GM21526 (cell line): Measurements from ENCODE around the gene ACER3.
A peak's percentile ranks its signal among the peaks of the same experiment; 100 is the strongest.
"Not testable (repeated sequence)": the region's sequence is repeated elsewhere in the genome, so short reads cannot be mapped to it uniquely, and the experiment has no call there.

Source experiments
- ATAC-seq: cut with Tn5 transposase; IDR thresholded peaks from one replicate; pipeline ENCODE4 v1.9.1; 2021; ENCODE audit warnings: moderate library complexity; ENCODE audit not compliant: unreplicated experiment, low FRiP score

ACER3 gene

GRCh38 chr11:76860539-76861475, at the start of gene ACER3:
Gene ACER3 (plus strand): TSS chr11:76860918. CDS start chr11:76860977, 59 bp downstream.
- peak; percentile 93 for ATAC-seq

GRCh38 chr11:76811259-76811658, 49.5 kb upstream of the ACER3 start:
- ATAC-seq = no peak

GRCh38 chr11:76814414-76814813, 46.3 kb upstream of the ACER3 start:
- ATAC-seq = no peak

DNA sequence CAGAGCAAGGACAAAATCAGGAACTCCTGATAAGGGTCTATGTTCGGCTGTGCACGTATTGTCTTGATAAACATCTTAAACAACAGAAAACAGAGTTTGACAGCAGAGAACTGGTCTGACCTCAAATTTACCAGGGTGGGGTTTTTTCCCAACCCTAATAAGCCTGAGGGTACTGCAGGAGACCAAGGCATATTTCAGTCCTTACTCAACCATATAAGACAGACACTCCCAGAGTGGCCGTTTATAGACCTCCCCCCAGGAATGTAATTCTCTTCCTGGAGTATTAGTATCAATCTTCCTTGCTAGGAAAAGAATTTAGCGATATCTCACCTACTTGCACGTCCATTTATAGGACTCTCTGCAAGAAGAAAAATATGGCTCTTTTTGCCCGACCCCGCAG, 45.0 kb upstream of the ACER3 start:
- not testable (repeated sequence) for ATAC-seq

DNA sequence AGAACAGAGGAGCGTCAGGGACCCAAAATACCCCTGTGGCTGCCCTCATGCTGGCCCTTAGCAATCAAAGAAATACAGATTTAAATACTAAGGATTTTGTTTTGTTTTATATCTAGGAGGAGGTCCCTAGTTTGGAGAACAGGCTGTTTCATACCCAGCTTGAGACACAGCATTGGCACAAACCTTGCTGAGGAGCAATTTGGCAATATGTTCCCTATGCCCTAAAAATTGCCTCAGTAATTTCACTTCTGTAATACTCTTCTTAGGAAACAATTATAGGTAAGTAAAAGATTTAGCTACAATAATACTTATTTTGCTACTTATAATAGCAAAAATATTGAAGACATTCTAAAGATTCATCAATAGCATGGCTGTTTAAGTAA, 40.5 kb upstream of the ACER3 start:
- ATAC-seq = no peak

GRCh38 chr11:76821396-76821795, 39.3 kb upstream of the ACER3 start:
- ATAC-seq = not testable (repeated sequence)

GRCh38 chr11:76822406-76822805, 38.3 kb upstream of the ACER3 start:
- no peak for ATAC-seq

DNA sequence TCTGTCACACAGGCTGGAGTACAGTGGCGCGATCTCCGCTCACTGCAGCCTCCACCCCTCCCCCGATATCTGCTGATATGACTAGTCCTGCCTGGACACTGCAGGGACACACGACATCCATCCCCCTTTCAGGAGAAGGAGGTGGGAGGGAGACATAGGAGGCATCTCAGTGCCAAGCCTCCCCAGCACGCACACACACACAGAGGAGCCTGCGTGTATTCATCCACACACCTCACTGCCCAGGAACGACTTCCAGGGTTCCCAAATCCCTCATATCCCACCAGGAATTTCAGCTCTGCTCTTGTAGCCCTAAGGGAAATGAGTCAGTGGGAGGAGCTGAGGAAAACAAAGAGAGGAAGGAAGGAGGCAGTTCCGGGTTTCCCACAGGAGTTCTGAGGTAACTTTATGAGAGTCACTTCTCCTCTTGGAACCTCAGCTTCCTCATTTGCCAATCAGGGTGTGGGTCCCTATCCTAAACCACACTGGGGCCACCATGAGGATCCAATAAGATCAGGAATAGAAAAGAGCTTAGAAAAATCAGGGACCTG, 37.2 kb upstream of the ACER3 start:
- no peak for ATAC-seq

DNA sequence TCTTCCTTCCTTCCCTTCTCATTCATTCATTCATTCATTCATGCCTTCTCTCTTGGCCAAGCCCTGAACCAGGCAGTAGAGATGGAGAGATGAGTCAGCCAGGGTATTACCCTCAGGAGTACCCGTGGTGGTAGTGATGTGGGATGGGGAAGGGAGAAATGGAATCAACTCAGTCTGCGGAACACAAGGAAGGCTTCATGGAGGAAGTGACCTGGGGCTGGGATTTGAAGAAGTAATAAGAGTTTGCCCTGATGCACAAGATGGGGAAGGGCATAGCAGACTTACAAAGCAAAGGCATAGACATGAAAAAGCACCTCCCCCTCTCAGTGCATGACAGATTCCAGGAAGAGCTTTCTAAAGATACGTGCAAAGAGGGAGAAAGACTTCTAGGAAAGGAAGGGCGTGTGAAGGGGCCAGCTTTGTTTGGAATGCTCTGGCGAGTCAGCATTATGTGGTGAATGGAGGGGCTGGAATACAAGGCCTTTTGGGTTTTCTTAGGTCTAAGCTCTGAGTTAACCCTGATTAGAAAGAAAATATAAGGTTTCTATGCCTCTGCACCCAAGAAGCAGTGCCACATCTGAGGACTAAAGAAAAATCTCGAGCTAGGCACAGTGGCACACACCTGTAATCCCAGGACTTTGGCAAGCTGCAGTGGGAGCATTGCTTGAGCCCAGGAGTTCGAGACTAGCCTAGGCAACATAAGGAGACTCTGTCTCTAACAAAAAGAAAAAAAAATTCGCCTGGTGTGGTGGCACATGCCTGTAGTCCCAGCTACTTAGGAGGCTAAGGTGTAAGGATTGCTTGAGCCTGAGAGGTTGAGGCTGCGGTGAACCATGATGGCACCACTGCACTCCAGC, 36.4 kb upstream of the ACER3 start:
- ATAC-seq = no peak

DNA sequence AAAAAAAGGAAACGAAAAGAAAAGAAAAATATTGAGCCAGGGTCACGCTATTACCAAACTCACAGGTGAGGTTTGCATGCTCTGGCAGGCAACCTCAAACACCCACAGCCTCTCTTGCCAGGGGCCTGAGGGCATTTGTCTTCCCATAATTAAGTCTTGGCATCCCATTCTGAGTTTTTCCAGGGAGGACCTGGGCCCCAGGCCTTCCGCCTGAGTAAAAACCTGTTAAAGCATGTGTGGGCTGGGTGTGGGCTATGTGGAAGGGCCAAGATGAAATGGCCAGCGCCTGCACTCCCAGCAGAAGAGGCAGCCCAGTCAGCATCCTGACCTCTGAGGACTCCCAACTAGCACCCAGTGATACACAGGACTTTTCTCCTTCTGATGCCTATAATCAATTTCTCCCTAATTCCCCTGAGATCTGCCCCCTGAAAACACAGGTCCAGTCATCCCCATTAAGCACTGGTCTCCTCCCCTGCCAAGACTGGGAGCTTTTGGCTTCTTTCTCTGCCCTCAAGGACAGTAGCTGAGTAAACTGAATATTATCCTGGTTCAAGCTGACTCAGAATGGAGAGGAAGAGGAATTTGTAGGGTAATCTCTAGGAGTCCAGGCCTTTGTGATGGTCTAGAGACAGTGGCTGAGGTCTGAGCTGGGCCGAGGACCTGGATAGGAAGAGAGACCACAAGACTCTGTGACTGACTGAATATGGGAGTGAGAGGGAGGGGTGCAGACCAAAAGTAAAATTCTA, 35.6 kb upstream of the ACER3 start:
- ATAC-seq = no peak

DNA sequence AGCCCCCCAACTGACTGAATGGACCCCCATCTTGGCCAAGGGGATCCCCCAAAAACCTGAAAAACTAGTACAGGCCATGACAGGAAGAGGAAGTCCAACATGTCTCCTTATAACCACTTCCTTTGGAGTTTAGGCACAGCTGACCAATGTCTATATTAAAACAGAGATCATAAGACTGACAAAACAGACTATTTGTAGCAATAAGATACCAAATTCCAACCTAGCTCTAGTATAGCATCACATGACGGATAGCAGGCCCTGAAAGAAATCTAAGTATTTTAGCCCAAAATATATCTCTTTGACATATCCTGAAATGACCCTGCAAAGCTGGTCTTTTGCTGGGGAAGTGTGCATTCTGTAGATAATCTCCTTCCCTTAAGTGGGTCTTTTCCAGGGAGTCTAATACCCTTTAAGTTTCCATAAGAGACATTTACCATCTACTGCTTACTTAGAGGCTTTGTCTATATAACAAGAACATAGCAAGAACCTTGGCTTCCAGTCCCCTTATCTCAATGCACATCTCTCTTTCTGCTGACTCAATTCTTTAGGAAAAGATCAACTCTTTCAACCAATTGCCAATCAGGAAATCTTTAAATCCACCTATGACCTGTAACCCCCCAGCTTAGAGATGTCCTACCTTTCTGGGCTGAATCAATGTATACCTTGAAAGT, 34.9 kb upstream of the ACER3 start:
- ATAC-seq = no peak

DNA sequence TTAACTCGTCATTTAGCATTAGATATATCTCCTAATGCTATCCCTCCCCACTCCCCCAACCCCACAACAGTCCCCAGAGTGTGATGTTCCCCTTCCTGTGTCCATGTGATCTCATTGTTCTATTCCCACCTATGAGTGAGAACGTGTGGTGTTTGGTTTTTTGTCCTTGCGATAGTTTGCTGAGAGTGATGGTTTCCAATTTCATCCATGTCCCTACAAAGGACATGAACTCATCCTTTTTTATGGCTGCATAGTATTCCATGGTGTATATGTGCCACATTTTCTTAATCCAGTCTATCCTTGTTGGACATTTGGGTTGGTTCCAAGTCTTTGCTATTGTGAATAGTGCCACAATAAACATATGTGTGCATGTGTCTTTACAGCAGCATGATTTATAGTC, 34.2 kb upstream of the ACER3 start:
- ATAC-seq = not testable (repeated sequence)

GRCh38 chr11:76827005-76827404, 33.7 kb upstream of the ACER3 start:
- ATAC-seq = not testable (repeated sequence)

DNA sequence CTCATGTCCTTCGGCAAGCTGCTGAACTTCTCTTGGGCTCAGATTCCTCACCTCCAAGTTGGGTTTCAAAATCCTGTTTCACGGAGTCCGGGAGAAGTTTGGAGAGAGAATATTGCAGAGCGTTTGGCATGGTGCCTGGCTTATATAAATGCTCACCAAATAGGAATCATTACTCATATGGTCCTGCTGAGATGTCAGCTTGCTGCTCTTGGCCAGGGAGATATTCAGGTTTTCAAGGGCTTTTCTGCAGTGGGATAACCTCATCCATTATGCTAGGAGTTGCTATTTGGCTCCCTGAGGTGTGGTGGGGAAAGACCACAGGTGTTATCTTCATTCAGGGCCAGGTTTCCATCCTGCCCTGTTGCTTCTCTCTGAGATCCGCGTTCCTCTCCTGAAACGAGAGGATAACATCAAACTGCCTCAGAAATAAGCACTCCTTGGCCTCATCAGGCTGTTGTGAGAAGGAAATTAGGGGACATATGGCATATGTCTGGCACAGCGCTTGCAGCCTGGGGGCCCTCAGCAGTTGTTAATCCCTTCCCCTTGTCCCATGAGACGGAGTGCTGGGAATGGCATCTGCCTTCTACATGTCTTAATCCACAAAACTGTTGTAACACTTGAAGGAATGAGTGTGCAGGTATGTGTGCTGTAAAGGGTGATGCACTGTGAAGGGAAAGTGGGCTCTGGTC, 29.9 kb upstream of the ACER3 start:
- ATAC-seq = no peak

- ATAC-seq = no peak
These were observed 28.9 kb upstream of the ACER3 start for GRCh38 chr11:76831686-76832310.

GRCh38 chr11:76832361-76832760, 28.4 kb upstream of the ACER3 start:
- ATAC-seq = no peak

GRCh38 chr11:76834151-76834550, 26.6 kb upstream of the ACER3 start:
- no peak for ATAC-seq

DNA sequence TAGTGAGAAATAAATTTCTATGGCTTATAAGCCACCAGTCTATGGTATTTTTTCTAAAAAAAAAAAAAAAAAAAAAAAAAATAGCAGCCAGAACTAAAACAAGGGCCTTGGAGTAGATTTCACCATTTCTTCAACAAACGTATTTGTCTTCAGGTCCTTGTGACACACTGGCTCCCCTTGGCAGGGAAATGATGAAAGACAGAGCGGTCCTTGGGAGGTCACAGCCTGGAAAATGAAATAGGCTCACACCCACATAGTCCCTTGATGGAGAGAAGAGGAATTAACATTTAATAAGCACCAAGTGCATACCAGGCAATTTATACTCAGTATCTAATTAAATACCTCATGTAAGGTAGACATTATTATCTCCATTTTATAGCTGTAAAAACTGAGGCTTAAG, 25.7 kb upstream of the ACER3 start:
- no peak for ATAC-seq
